ENCODE measurements around the gene DUSP2.
A peak's percentile ranks its signal among the peaks of the same experiment; 100 is the strongest.

DUSP2 gene, protein sequence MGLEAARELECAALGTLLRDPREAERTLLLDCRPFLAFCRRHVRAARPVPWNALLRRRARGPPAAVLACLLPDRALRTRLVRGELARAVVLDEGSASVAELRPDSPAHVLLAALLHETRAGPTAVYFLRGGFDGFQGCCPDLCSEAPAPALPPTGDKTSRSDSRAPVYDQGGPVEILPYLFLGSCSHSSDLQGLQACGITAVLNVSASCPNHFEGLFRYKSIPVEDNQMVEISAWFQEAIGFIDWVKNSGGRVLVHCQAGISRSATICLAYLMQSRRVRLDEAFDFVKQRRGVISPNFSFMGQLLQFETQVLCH

DNA sequence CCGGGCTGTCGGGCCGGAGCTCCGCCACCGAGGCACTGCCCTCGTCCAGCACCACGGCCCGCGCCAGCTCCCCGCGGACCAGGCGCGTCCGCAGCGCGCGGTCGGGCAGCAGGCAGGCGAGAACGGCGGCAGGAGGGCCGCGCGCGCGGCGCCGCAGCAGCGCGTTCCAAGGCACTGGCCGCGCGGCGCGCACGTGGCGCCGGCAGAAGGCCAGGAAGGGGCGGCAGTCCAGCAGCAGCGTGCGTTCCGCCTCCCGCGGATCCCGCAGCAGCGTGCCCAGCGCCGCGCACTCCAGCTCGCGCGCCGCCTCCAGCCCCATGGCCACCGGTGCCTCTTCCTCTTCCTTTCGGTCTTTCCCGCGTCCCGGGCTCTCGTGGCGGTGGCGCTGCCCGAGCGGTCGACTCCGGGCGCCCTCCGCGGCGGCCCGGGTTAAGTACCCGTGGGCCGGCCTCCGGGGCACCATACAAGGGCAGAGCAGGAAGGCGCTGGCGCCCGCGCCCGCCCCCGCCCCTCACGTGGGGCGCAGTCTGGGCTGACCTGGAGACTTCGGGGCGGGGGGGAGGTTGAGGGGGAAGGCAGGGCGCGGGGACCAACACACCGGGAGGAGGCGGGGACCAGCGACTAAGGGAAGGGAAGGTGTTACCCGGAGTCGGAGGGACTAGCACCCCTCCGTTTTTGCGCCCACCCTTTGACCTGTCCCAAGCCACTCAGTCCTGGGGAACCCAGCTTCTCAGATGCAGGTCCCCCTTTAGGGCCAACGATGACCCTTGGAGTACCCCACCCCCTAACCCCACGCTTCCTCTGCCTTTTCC lies at the start of gene DUSP2:
Gene DUSP2, minus strand, starts transcription at position 405 of the 812 bp plus-strand sequence. Its CDS starts 86 bp downstream, at position 319.
- TF ChIP-seq ZFX (IDR thresholded peaks at IDR 0.05; ENCODE audit: borderline replicate concordance) (no peak), CTCF (IDR thresholded peaks at IDR 0.05) (no peak)
- peak within 1 kb of the TSS; percentile 83 for H3K27ac ChIP-seq

DNA sequence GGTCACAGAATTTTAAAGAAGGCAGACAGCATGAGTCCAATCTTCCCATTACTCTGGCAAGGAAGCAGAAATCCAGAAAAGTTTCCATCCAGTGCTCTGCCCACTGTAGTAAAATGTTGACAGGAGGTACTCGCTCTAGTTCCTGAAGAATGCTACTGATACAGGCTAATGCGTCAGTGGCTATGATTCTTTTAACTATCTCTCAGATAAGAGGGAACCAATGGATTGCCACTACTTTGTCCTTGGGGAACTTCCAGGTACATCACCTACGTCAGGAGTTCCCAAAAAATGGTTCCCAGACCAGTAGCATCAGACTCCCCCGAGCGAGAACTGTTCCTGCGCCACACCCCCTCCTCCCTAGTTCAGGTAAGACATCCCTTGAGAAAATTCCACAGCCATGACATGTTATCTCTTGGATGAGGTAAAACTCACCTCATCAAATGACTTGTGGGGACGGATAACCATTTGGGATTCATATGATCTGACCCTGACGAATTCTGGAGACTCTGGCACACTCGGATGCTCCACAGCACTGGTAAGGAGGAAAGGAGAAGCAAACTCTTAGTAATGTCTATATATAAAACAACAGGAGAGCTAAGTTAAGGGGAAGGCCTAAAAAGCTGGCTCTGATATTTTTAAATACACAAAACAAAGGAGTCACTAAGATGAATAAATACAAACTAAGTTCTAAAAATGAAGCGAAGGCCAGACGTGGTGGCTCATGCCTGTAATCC lies 46.9 kb upstream of the DUSP2 start:
- no peak overlapping the region for H3K27ac ChIP-seq
- TF ChIP-seq ZFX (IDR thresholded peaks at IDR 0.05; ENCODE audit: borderline replicate concordance) (no peak), CTCF (IDR thresholded peaks at IDR 0.05) (no peak)

- TF ChIP-seq ZFX (IDR thresholded peaks at IDR 0.05; ENCODE audit: borderline replicate concordance) (no peak), CTCF (IDR thresholded peaks at IDR 0.05) (no peak)
- no peak overlapping the region for H3K27ac ChIP-seq
Measured at GRCh38 chr2:96188821-96189526, 43.7 kb upstream of the DUSP2 start.

DNA sequence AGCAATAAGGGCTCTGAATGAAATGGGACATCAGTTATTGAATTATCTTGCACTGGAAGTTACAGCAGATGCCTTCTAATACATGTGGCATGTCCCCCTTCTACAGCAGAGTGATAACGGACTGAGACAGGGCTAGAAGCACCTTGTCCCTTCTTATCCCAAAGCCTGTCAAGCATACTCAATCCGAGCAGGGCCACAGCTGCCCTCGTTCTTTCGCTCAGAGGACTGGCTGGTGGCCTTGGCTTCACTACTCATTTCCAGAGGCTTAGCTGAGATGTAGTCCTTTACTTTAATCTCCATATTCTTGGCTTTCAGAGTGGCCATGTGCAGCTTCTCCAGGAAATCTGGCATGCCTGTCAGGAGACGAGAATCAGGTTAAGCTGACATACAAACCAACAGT lies 41.3 kb upstream of the DUSP2 start:
- H3K27ac ChIP-seq: no peak overlapping the region
- TF ChIP-seq CTCF (IDR thresholded peaks at IDR 0.05) (no peak), ZFX (IDR thresholded peaks at IDR 0.05; ENCODE audit: borderline replicate concordance) (no peak)

GRCh38 chr2:96185516-96185915 lies 40.3 kb upstream of the DUSP2 start:
- TF ChIP-seq ZFX (IDR thresholded peaks at IDR 0.05; ENCODE audit: borderline replicate concordance) (no peak), CTCF (IDR thresholded peaks at IDR 0.05) (no peak)
- H3K27ac ChIP-seq: no peak overlapping the region

DNA sequence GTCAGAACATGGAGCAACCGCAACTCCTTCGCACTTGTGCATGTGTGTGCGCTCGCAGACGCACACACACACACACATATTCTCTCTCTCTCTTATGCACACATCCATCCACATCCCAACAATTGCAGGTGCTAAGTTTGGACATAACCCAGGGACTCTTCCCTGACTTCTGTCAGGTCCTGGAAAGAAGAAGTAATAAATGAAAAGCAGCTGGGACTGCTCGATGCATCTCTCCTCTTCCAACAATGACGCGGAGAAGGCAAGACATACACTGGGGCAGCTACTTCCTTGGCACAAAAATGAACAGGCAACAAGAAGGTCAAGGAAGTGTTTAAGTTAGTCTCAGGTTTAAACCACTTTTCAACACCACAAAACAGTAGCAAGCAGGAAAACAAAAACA lies 39.7 kb upstream of the DUSP2 start:
- no peak for TF ChIP-seq CTCF (IDR thresholded peaks at IDR 0.05)
- TF ChIP-seq ZFX (IDR thresholded peaks at IDR 0.05; ENCODE audit: borderline replicate concordance): no peak
- H3K27ac ChIP-seq: no peak overlapping the region
